HCT116 (cell line): ENCODE results near the gene ZNF148. TPM values are rescaled to one million over a fixed set of nuclear protein-coding genes. Genes with fewer than 3 reads are reported as not detected.

ENCODE experiments used
- ATAC-seq: fragments of 200-7000 bp; cut with Tn5 transposase; 2 replicates; pipeline ENCODE4 v1.9.1; 2020; ENCODE audit warnings: mild to moderate bottlenecking, moderate library complexity
- BruUV-seq: library from RNA; stranded (reverse); fragments of 400-500 nt; replicated peaks from 2 replicates; lab custom pipeline; 2021; lab: Mats Ljungman, UMichigan
- CTCF ChIA-PET: fragments of 300-600 bp; sonication (Branson Sonifier 250); formaldehyde crosslinking; loops from one replicate; lab custom pipeline; 2021; ENCODE audit warnings: antibody characterized with exemption; lab: Charles Lee
- POLR2A ChIA-PET: fragments of 300-600, 350-600 bp; sonication (Branson Sonifier 250); formaldehyde crosslinking; loops from one replicate; lab custom pipeline; 2021; ENCODE audit warnings: antibody characterized with exemption; lab: Charles Lee
- RAD21 ChIA-PET, 2 experiments: fragments of 300-600 bp; sonication (Branson Sonifier 250); formaldehyde crosslinking; loops; one replicate each; lab custom pipeline; 2023; ENCODE audit warnings: low total read pairs in 2 of 2; ENCODE audit not compliant: uncharacterized antibody in 2 of 2, unreplicated experiment in 2 of 2, low non-redundant PET in 1 of 2; lab: Charles Lee
- DNase-seq: peaks from one replicate; pipeline ENCODE4 v3.0.0-alpha.2; 2010; ENCODE audit warnings: low read depth, low spot score
- H2AFZ ChIP-seq: fragments of 200-600 bp; shearing (Covaris generic), sonication (generic); 2 replicates; pipeline ENCODE4 v1.6.1; 2017; ENCODE audit warnings: low read depth, mixed run types, mixed read lengths, antibody characterized with exemption, low read length; ENCODE audit not compliant: poor library complexity, severe bottlenecking
- H3K27ac ChIP-seq: 2 replicates; pipeline ENCODE4 v1.5.1; 2012; ENCODE audit warnings: low read depth, low read length
- H3K27me3 ChIP-seq: fragments of 200-600 bp; sonication (generic); 2 replicates; pipeline ENCODE4 v1.6.1; 2016; ENCODE audit warnings: mixed run types, low read length, mixed read lengths; ENCODE audit not compliant: insufficient read depth
- H3K36me3 ChIP-seq, 2 experiments: fragments of 200-500 bp in 1 of 2; fragments of 200-600 bp in 1 of 2; sonication (Bioruptor generic) in 1 of 2; sonication (generic) in 1 of 2; 2 replicates each; pipeline versions ENCODE4 v1.5.1 to v1.6.1; 2014 to 2016; ENCODE audit warnings: low read length in 2 of 2, inconsistent platforms in 1 of 2, mixed read lengths in 1 of 2, mixed run types in 1 of 2; ENCODE audit not compliant: insufficient read depth in 2 of 2, control insufficient read depth in 1 of 2
- H3K4me1 ChIP-seq, 2 experiments: fragments of 200-600 bp in 1 of 2; sonication (generic) in 1 of 2; 2 replicates each; pipeline versions ENCODE4 v1.5.1 to v1.6.1; 2012 to 2017; ENCODE audit warnings: low read length in 2 of 2, inconsistent platforms in 1 of 2, mild to moderate bottlenecking in 1 of 2, mixed read lengths in 1 of 2, mixed run types in 1 of 2, moderate library complexity in 1 of 2; ENCODE audit not compliant: insufficient read depth in 2 of 2, control insufficient read depth in 1 of 2
- H3K4me2 ChIP-seq: fragments of 200-600 bp; sonication (generic); 2 replicates; pipeline ENCODE4 v1.6.1; 2017; ENCODE audit warnings: mixed run types, low read length, mixed read lengths
- H3K4me3 ChIP-seq, 2 experiments: fragments of 200-600 bp in 1 of 2; sonication (generic) in 1 of 2; replicated peaks in 1 of 2; 2 replicates each; pipeline ENCODE4 v1.5.1; 2011 to 2016; ENCODE audit warnings: low read length in 2 of 2, control low read depth in 1 of 2, low read depth in 1 of 2, mild to moderate bottlenecking in 1 of 2, mixed read lengths in 1 of 2, mixed run types in 1 of 2
- H3K79me2 ChIP-seq: fragments of 200-600 bp; sonication (generic); 2 replicates; pipeline ENCODE4 v1.6.1; 2017; ENCODE audit warnings: mild to moderate bottlenecking, mixed run types, low read length, moderate library complexity, mixed read lengths; ENCODE audit not compliant: insufficient read depth
- H3K9ac ChIP-seq: fragments of 200-600 bp; sonication (generic); 2 replicates; pipeline ENCODE4 v1.6.1; 2016; ENCODE audit warnings: low read length, mixed read lengths
- H3K9me2 ChIP-seq: fragments of 200-600 bp; sonication (generic), shearing (Covaris generic); 2 replicates; pipeline ENCODE4 v1.6.1; 2017; ENCODE audit warnings: mixed run types, mild to moderate bottlenecking, moderate library complexity; ENCODE audit not compliant: insufficient read depth
- H3K9me3 ChIP-seq, 2 experiments: fragments of 200-500 bp in 1 of 2; fragments of 200-600 bp in 1 of 2; sonication (Bioruptor generic) in 1 of 2; sonication (generic) in 1 of 2; 2 replicates each; pipeline ENCODE4 v1.6.1; 2014 to 2017; ENCODE audit warnings: low read length in 2 of 2, mixed read lengths in 2 of 2, inconsistent platforms in 1 of 2, low read depth in 1 of 2, mild to moderate bottlenecking in 1 of 2, mixed run types in 1 of 2, moderate library complexity in 1 of 2; ENCODE audit not compliant: control insufficient read depth in 1 of 2, insufficient read depth in 1 of 2
- H4K20me1 ChIP-seq: fragments of 200-600 bp; sonication (generic), shearing (Covaris generic); 2 replicates; pipeline ENCODE4 v1.6.1; 2017; ENCODE audit warnings: mixed run types, mild to moderate bottlenecking, moderate library complexity; ENCODE audit not compliant: insufficient read depth
- ATF3 ChIP-seq: IDR thresholded peaks from 2 replicates; pipeline ENCODE4 v1.6.1; 2012
- CTCF ChIP-seq, 3 experiments: fragments of 200-600 bp in 1 of 3; sonication (generic) in 1 of 3; IDR thresholded peaks in 2 of 3; conservative IDR thresholded peaks in 1 of 3; 2 replicates each; pipeline ENCODE4 v1.5.1; 2012 to 2017; ENCODE audit warnings: low read depth in 2 of 3, low read length in 2 of 3, antibody characterized with exemption in 1 of 3, borderline replicate concordance in 1 of 3, control low read depth in 1 of 3, mild to moderate bottlenecking in 1 of 3, mixed read lengths in 1 of 3, mixed run types in 1 of 3, moderate library complexity in 1 of 3; ENCODE audit not compliant: insufficient read depth in 1 of 3
- EZH2 ChIP-seq: fragments of 200-600 bp; sonication (generic); IDR thresholded peaks from 2 replicates; pipeline ENCODE4 v1.6.1; 2017; ENCODE audit warnings: antibody characterized with exemption, mixed run types
- FOSL1 ChIP-seq: IDR thresholded peaks from 2 replicates; pipeline ENCODE4 v1.6.1; 2012; ENCODE audit warnings: low read depth
- JUND ChIP-seq: IDR thresholded peaks from 2 replicates; pipeline ENCODE4 v1.6.1; 2012
- MAX ChIP-seq: IDR thresholded peaks from 2 replicates; pipeline ENCODE4 v1.6.1; 2012
- POLR2AphosphoS5 ChIP-seq: IDR thresholded peaks from 2 replicates; pipeline ENCODE4 v1.6.1; 2011; ENCODE audit warnings: mild to moderate bottlenecking, low read depth, low read length, moderate library complexity
- REST ChIP-seq: IDR thresholded peaks from 2 replicates; pipeline ENCODE4 v1.6.1; 2012; ENCODE audit warnings: low read depth
- SIN3A ChIP-seq: IDR thresholded peaks from 2 replicates; pipeline ENCODE4 v1.6.1; 2012; ENCODE audit warnings: low read depth
- SP1 ChIP-seq: IDR thresholded peaks from 2 replicates; pipeline ENCODE4 v1.6.1; 2012; ENCODE audit warnings: low read depth
- SRF ChIP-seq: IDR thresholded peaks from 2 replicates; pipeline ENCODE4 v1.6.1; 2012; ENCODE audit warnings: low read depth
- TCF7L2 ChIP-seq: IDR thresholded peaks from 2 replicates; pipeline ENCODE4 v1.7.0; 2011; ENCODE audit warnings: borderline replicate concordance, inconsistent platforms; ENCODE audit not compliant: insufficient read depth, insufficient read length; ENCODE audit errors: extremely low read depth
- ZNF274 ChIP-seq: fragments of 200-500 bp; sonication (Bioruptor generic); IDR thresholded peaks from 2 replicates; pipeline ENCODE4 v1.6.1; 2014; ENCODE audit warnings: mild to moderate bottlenecking, low read depth, low read length, inconsistent platforms
- intact Hi-C: fragments of 100-400 bp; cut with micrococcal nuclease; formaldehyde crosslinking; loops from 2 replicates; pipeline ENCODE4 v1.10.0; 2022
- total RNA-seq: library from RNA; stranded (reverse); gene quantifications from one replicate; pipeline ENCODE4 v1.2.1, GENCODE V29; 2021; ENCODE audit not compliant: unreplicated experiment

ZNF148 gene
- total RNA-seq, 1 experiment from 2014 or later, result 35.0 TPM

- TF ChIP-seq REST (no peak), SP1 (no peak), POLR2AphosphoS5 (no peak)
Observed at GRCh38 chr3:125326957-125327356, 48.2 kb downstream of the ZNF148 start (continued).

- ChIA-PET RAD21 (no interaction called here), CTCF (no interaction called here), POLR2A (no interaction called here)
- Histone ChIP-seq H3K27ac (no peak overlapping the region), H3K9ac (no peak overlapping the region), H3K27me3 (no peaks in the 10 kb centered on the region), H3K4me1 (no peaks in the 10 kb centered on the region), H3K4me3 (no peak overlapping the region), H3K36me3 (no peaks in the 10 kb centered on the region; a peak in 1 of 4 replicates), H3K9me3 (no peaks in the 10 kb centered on the region), H3K4me2 (no peak overlapping the region), H4K20me1 (no peaks in the 10 kb centered on the region), H3K79me2 (peaks cover 14% of the 10 kb centered on the region), H3K9me2 (no peaks in the 10 kb centered on the region), H2AFZ (no peak overlapping the region)
- ATAC-seq (no peak), DNase-seq (no peak)
- no TSS peak for BruUV-seq
- intact Hi-C loops, result no loop called here
- TF ChIP-seq JUND (no peak), SIN3A (no peak), SP1 (no peak), CTCF (IDR thresholded peaks at IDR 0.05 in 2 of 3, conservative IDR thresholded peaks at IDR 0.05 in 1 of 3; ENCODE audit: borderline replicate concordance in 1 of 3, insufficient read depth in 1 of 3, low read depth in 2 of 3, low read length in 2 of 3) (no peak), FOSL1 (no peak), TCF7L2 (no peak), ATF3 (no peak), REST (no peak), MAX (no peak), POLR2AphosphoS5 (no peak), SRF (no peak), EZH2 (no peak), ZNF274 (no peak)
Observed at GRCh38 chr3:125325746-125326145, 49.4 kb downstream of the ZNF148 start.
